ENCODE measurements around the gene CD19.

The CD19 gene

GRCh38 chr16:28895609-28896008 is 36.2 kb upstream of the CD19 start:
- H3K4me2 ChIP-seq = no peak overlapping the region
- TF ChIP-seq Cebpa-rat (IDR thresholded peaks at IDR 0.05) = no peak

GRCh38 chr16:28897826-28898225 is 33.9 kb upstream of the CD19 start:
- Histone ChIP-seq H3K4me3 (no peak overlapping the region), H3K9ac (no peak overlapping the region), H3K36me3 (peaks cover 0 to 30% (median 9%) of the 10 kb centered on the region in 11 experiments; a peak in 16 of 22 replicates), H3K9me3 (replicated peaks in 1 of 11) (no peaks in the 10 kb centered on the region), H4K20me1 (no peaks in the 10 kb centered on the region), H3K4me1 (peaks cover 12 to 45% (median 38%) of the 10 kb centered on the region in 10 experiments), H3K4me2 (no peak overlapping the region), H3K27ac (0 out of 22 replicates have a peak overlapping the region, but pooled peaks of 2 of the 11 experiments have one; percentile 12 to 17), H3K27me3 (no peaks in the 10 kb centered on the region)
- no peak for TF ChIP-seq Cebpa-rat (IDR thresholded peaks at IDR 0.05)

More at GRCh38 chr16:28895609-28896008, 36.2 kb upstream of the CD19 start:
- no peaks in the 10 kb centered on the region for H3K9me3 ChIP-seq (replicated peaks in 1 of 11)
- no peak overlapping the region for H3K4me3 ChIP-seq
- peaks cover 0 to 37% (median 32%) of the 10 kb centered on the region in 10 experiments; a peak in 15 of 20 replicates for H3K4me1 ChIP-seq
- no peak overlapping the region for H3K9ac ChIP-seq
- peaks cover 0 to 25% (median 9%) of the 10 kb centered on the region in 11 experiments; a peak in 16 of 22 replicates for H3K36me3 ChIP-seq
- no peaks in the 10 kb centered on the region for H3K27me3 ChIP-seq
- H3K27ac ChIP-seq = no peak overlapping the region
- H4K20me1 ChIP-seq = no peaks in the 10 kb centered on the region

GRCh38 chr16:28898266-28898665 is 33.5 kb upstream of the CD19 start:
- no peak for TF ChIP-seq Cebpa-rat (IDR thresholded peaks at IDR 0.05)
- peaks cover 0 to 30% (median 9%) of the 10 kb centered on the region in 11 experiments; a peak in 16 of 22 replicates for H3K36me3 ChIP-seq
- H3K27me3 ChIP-seq = no peaks in the 10 kb centered on the region
- H3K4me1 ChIP-seq = peaks cover 16 to 48% (median 40%) of the 10 kb centered on the region in 10 experiments
- H3K4me2 ChIP-seq = no peak overlapping the region
- H3K9ac ChIP-seq = no peak overlapping the region
- H3K4me3 ChIP-seq = no peak overlapping the region
- no peaks in the 10 kb centered on the region for H3K9me3 ChIP-seq (replicated peaks in 1 of 11)
- H3K27ac ChIP-seq = 0 out of 22 replicates have a peak overlapping the region, but pooled peaks of 2 of the 11 experiments have one; percentile 12 to 17
- no peaks in the 10 kb centered on the region for H4K20me1 ChIP-seq

DNA sequence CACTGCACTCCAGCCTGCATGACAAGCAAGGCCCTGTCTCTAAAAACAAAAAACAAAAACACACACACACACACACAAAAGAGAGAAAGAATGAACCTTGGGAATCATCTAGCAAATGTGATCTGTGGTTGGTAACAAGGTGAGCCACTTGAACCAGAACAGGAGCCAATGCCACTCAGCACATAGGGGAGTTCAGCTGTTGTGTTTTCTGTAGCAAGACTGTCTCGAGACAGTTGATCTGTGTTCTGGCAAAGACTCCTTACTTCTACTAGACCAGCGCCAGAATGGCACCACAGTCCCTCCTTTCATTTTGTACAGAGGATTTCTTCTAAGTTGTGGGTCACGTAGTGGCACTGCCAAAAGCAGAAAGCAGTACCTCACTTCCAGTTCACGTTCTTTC is 32.8 kb upstream of the CD19 start:
- Histone ChIP-seq H3K4me3 (no peak overlapping the region), H3K9me3 (replicated peaks in 1 of 11) (no peaks in the 10 kb centered on the region), H4K20me1 (no peaks in the 10 kb centered on the region), H3K9ac (no peak overlapping the region), H3K27me3 (no peaks in the 10 kb centered on the region), H3K4me1 (peaks cover 17 to 53% (median 46%) of the 10 kb centered on the region in 10 experiments), H3K36me3 (peaks cover 0 to 30% (median 9%) of the 10 kb centered on the region in 11 experiments; a peak in 16 of 22 replicates), H3K27ac (no peak overlapping the region), H3K4me2 (no peak overlapping the region)
- no peak for TF ChIP-seq Cebpa-rat (IDR thresholded peaks at IDR 0.05)

GRCh38 chr16:28899882-28900590 is 31.7 kb upstream of the CD19 start:
- H3K27me3 ChIP-seq = no peaks in the 10 kb centered on the region
- H3K4me3 ChIP-seq = no peak overlapping the region
- TF ChIP-seq Cebpa-rat (IDR thresholded peaks at IDR 0.05) = no peak
- peaks cover 17 to 53% (median 49%) of the 10 kb centered on the region in 10 experiments for H3K4me1 ChIP-seq
- 0 out of 22 replicates have a peak overlapping the region, but pooled peaks of 2 of the 11 experiments have one; percentile 29 to 35 for H3K9ac ChIP-seq
- H4K20me1 ChIP-seq = peaks cover 0 to 6% (median 0%) of the 10 kb centered on the region in 11 experiments; a peak in 2 of 22 replicates
- peak overlapping the region in 1 of 11 experiments; percentile 80; a peak in 2 of 22 replicates for H3K27ac ChIP-seq
- peak overlapping the region in 6 of 11 experiments; percentile 51 to 89 (median 84); a peak in 9 of 22 replicates for H3K4me2 ChIP-seq
- H3K36me3 ChIP-seq = peaks cover 11 to 32% (median 18%) of the 10 kb centered on the region in 11 experiments; a peak in 21 of 22 replicates
- no peaks in the 10 kb centered on the region for H3K9me3 ChIP-seq (replicated peaks in 1 of 11)

DNA sequence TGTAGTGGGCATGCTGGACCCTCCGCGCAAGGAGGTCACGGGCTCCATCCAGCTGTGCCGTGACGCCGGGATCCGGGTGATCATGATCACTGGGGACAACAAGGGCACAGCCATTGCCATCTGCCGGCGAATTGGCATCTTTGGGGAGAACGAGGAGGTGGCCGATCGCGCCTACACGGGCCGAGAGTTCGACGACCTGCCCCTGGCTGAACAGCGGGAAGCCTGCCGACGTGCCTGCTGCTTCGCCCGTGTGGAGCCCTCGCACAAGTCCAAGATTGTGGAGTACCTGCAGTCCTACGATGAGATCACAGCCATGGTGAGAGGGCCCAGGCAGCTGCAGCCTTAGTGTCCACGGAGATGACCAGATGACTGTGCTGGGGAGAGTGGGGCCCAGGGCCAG is 31.2 kb upstream of the CD19 start:
- Histone ChIP-seq H3K4me3 (no peak overlapping the region), H3K27ac (peak overlapping the region in 5 of 11 experiments; percentile 7 to 80 (median 48); a peak in 8 of 22 replicates), H3K9me3 (replicated peaks in 1 of 11) (no peaks in the 10 kb centered on the region), H3K4me2 (peak overlapping the region in 7 of 11 experiments; percentile 11 to 89 (median 82); a peak in 11 of 22 replicates), H3K27me3 (no peaks in the 10 kb centered on the region), H3K4me1 (peaks cover 17 to 57% (median 52%) of the 10 kb centered on the region in 10 experiments), H3K9ac (peak overlapping the region in 2 of 11 experiments; percentile 29 to 35; a peak in 3 of 22 replicates), H4K20me1 (peaks cover 0 to 7% (median 0%) of the 10 kb centered on the region in 11 experiments; a peak in 2 of 22 replicates), H3K36me3 (peaks cover 13 to 38% (median 21%) of the 10 kb centered on the region in 11 experiments; a peak in 21 of 22 replicates)
- TF ChIP-seq Cebpa-rat (IDR thresholded peaks at IDR 0.05) = no peak

DNA sequence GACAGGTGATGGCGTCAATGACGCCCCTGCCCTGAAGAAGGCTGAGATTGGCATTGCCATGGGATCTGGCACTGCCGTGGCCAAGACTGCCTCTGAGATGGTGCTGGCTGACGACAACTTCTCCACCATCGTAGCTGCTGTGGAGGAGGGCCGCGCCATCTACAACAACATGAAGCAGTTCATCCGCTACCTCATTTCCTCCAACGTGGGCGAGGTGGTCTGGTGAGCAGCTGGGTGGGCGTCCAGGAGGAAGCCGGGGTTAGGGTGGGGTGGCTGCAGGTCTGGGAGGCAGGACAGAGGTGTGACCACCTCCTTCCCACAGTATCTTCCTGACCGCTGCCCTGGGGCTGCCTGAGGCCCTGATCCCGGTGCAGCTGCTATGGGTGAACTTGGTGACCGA is 29.9 kb upstream of the CD19 start:
- Histone ChIP-seq H3K4me3 (no peak overlapping the region), H3K27me3 (no peaks in the 10 kb centered on the region), H3K4me2 (peak overlapping the region in 10 of 11 experiments; percentile 69 to 89 (median 82); a peak in 20 of 22 replicates), H3K27ac (peak overlapping the region in 8 of 11 experiments; percentile 66 to 82 (median 75); a peak in 14 of 22 replicates), H3K9ac (peak overlapping the region in 6 of 11 experiments; percentile 33 to 75 (median 71); a peak in 10 of 22 replicates), H3K4me1 (peaks cover 17 to 63% (median 52%) of the 10 kb centered on the region in 10 experiments), H3K36me3 (peaks cover 24 to 51% (median 34%) of the 10 kb centered on the region in 11 experiments; a peak in 21 of 22 replicates), H3K9me3 (replicated peaks in 1 of 11) (no peaks in the 10 kb centered on the region), H4K20me1 (peaks cover 0 to 19% (median 0%) of the 10 kb centered on the region in 11 experiments; a peak in 3 of 22 replicates)
- TF ChIP-seq Cebpa-rat (IDR thresholded peaks at IDR 0.05) = no peak

DNA sequence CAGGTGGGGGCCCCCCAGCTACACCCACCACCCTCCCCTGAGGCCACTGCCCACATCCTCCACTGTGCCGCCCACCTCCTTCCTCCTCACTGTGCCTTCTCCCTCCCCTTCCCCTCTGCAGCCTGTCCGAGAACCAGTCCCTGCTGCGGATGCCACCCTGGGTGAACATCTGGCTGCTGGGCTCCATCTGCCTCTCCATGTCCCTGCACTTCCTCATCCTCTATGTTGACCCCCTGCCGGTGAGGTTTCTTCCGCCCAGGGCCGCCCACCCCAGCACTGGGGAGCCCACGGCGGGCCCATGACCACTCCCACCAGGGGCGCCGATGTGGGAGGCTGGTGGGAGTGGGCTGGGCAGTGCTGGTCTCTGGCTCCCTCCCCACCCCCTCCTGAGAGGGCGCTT is 28.9 kb upstream of the CD19 start:
- Histone ChIP-seq H4K20me1 (peaks cover 0 to 22% (median 0%) of the 10 kb centered on the region in 11 experiments; a peak in 3 of 22 replicates), H3K27me3 (no peaks in the 10 kb centered on the region), H3K4me1 (peaks cover 17 to 63% (median 52%) of the 10 kb centered on the region in 10 experiments), H3K9ac (peak overlapping the region in 10 of 11 experiments; percentile 24 to 75 (median 59); a peak in 15 of 22 replicates), H3K4me3 (peak overlapping the region in 6 of 10 experiments; percentile 9 to 49 (median 46); a peak in 6 of 20 replicates), H3K36me3 (peaks cover 35 to 58% (median 44%) of the 10 kb centered on the region in 11 experiments), H3K4me2 (peak overlapping the region; percentile 64 to 89 (median 82)), H3K27ac (peak overlapping the region in 9 of 11 experiments; percentile 14 to 82 (median 73); a peak in 17 of 22 replicates), H3K9me3 (replicated peaks in 1 of 11) (no peaks in the 10 kb centered on the region)
- TF ChIP-seq Cebpa-rat (IDR thresholded peaks at IDR 0.05) = no peak
